ENCODE data around the gene KIN. TPM values are rescaled to one million over a fixed set of nuclear protein-coding genes. Genes with fewer than 3 reads are reported as not detected.

KIN gene
- total RNA-seq, 1 experiment from 2014 or later = 5.9 TPM

GRCh38 chr10:7703140-7703539, 84.7 kb downstream of the KIN start, which contains the start of gene ITIH2:
Gene ITIH2, plus strand, starts transcription at chr10:7703316. Its CDS starts 119 bp downstream, at chr10:7703435.
- H3K4me3 ChIP-seq (ENCODE audit: insufficient read depth, low read depth, low read length) = no peak within 1 kb of the TSS
- no peaks in the 10 kb centered on the region for H3K27me3 ChIP-seq (ENCODE audit: control insufficient read depth, insufficient read depth, low read length)
- DNase-seq = no peak
- no peaks in the 10 kb centered on the region for H3K36me3 ChIP-seq (replicated peaks; ENCODE audit: control insufficient read depth, insufficient read depth, low read length)

- Histone ChIP-seq H3K36me3 (replicated peaks; ENCODE audit: control insufficient read depth, insufficient read depth, low read length) (no peaks in the 10 kb centered on the region), H3K27me3 (ENCODE audit: control insufficient read depth, insufficient read depth, low read length) (no peaks in the 10 kb centered on the region), H3K4me3 (ENCODE audit: insufficient read depth, low read depth, low read length) (no peak overlapping the region)
- DNase-seq = no peak
These were observed 85.4 kb downstream of the KIN start for GRCh38 chr10:7702288-7702812.

GRCh38 chr10:7701158-7701742, 86.5 kb downstream of the KIN start:
- Histone ChIP-seq H3K27me3 (ENCODE audit: control insufficient read depth, insufficient read depth, low read length) (no peaks in the 10 kb centered on the region), H3K36me3 (replicated peaks; ENCODE audit: control insufficient read depth, insufficient read depth, low read length) (no peaks in the 10 kb centered on the region), H3K4me3 (ENCODE audit: insufficient read depth, low read depth, low read length) (no peak overlapping the region)
- no peak for DNase-seq

Other genes starting within 250 kb of the KIN start
- gene ITIH5, start 121.0 kb downstream of the KIN start, total RNA-seq (2014; rRNA removed; shearing (Covaris generic)) = 0.67 and 1.9 TPM in 2 replicates
- gene ITIH2, start 84.7 kb downstream of the KIN start, total RNA-seq (2014; rRNA removed; shearing (Covaris generic)) = not detected in 2 replicates
- 414 and 483 TPM in 2 replicates for gene ATP5F1C, start 184 bp upstream of the KIN start, total RNA-seq (2014; rRNA removed; shearing (Covaris generic))
- gene TAF3, start 30.5 kb upstream of the KIN start, total RNA-seq (2014; rRNA removed; shearing (Covaris generic)) = 1.5 and 2.7 TPM in 2 replicates